Fibroblast of lung (primary cell): ENCODE measurements around the gene OAS3.

Experiments used
- CTCF ChIP-seq, 2 donors: IDR thresholded peaks in 1 of 2; conservative IDR thresholded peaks in 1 of 2; 1 replicate in 1 of 2; 2 replicates in 1 of 2; pipeline ENCODE4 v1.5.1; 2011 to 2012; ENCODE audit warnings: low read length in 2 of 2, control low read depth in 1 of 2, inconsistent platforms in 1 of 2, low read depth in 1 of 2, mild to moderate bottlenecking in 1 of 2
- EZH2 ChIP-seq: IDR thresholded peaks from 2 replicates; pipeline ENCODE4 v1.5.1; 2012; ENCODE audit warnings: low read length, control low read depth, mild to moderate bottlenecking; ENCODE audit errors: missing control alignments

GRCh38 chr12:112892856-112893255 lies 45.4 kb upstream of the OAS3 start:
- no peak for TF ChIP-seq CTCF (conservative IDR thresholded peaks at IDR 0.05 in 1 of 2, IDR thresholded peaks at IDR 0.05 in 1 of 2; ENCODE audit: low read depth in 1 of 2, low read length in 2 of 2)
- TF ChIP-seq EZH2: no peak
